Keratinocyte (primary cell): Measurements from ENCODE around the gene KAT2B.

Experiments
- CTCF ChIP-seq, 3 experiments: IDR thresholded peaks in 1 of 3; conservative IDR thresholded peaks in 1 of 3; optimal IDR thresholded peaks in 1 of 3; 2 replicates in 2 of 3; 3 replicates in 1 of 3; pipeline versions ENCODE3 to v1.5.1; 2011; ENCODE audit warnings: low read length in 3 of 3, mild to moderate bottlenecking in 3 of 3, moderate library complexity in 2 of 3, control low read depth in 1 of 3, inconsistent platforms in 1 of 3; ENCODE audit not compliant: insufficient read depth in 2 of 3; ENCODE audit errors: extremely low read depth in 1 of 3
- EZH2 ChIP-seq: IDR thresholded peaks from one replicate; pipeline ENCODE4 v1.6.1; 2012; ENCODE audit warnings: inconsistent platforms, mild to moderate bottlenecking, low read length, moderate library complexity

- TF ChIP-seq CTCF (optimal IDR thresholded peaks at IDR 0.05 in 1 of 3, IDR thresholded peaks at IDR 0.05 in 1 of 3, conservative IDR thresholded peaks at IDR 0.05 in 1 of 3; ENCODE audit: extremely low read depth in 1 of 3, insufficient read depth in 2 of 3, low read length in 3 of 3): no peak
- no peak for TF ChIP-seq EZH2
Measured at GRCh38 chr3:20074226-20075063, 34.2 kb downstream of the KAT2B start.
